Calu3 (cell line): ENCODE results near the gene SLIT1. TPM values are rescaled to one million over a fixed set of nuclear protein-coding genes. Genes with fewer than 3 reads are reported as not detected.
"Not testable (repeated sequence)": the region's sequence is repeated elsewhere in the genome, so short reads cannot be mapped to it uniquely, and the experiment has no call there.

ENCODE experiments used
- BruUV-seq: library from RNA; stranded (reverse); fragments of 400-500 nt; replicated peaks from 2 replicates; lab custom pipeline; 2021; lab: Mats Ljungman, UMichigan
- CTCF ChIA-PET: fragments of 300-600 bp; sonication (Branson Sonifier 250); formaldehyde crosslinking; loops from one replicate; lab custom pipeline; 2022; ENCODE audit warnings: antibody characterized with exemption; lab: Charles Lee
- DNase-seq: peaks from one replicate; pipeline ENCODE4 v3.0.0; 2022
- H3K27ac Mint-ChIP-seq: one replicate; pipeline ENCODE4 v1.8.0; 2022; ENCODE audit warnings: mixed read lengths; ENCODE audit not compliant: unreplicated experiment
- H3K27me3 Mint-ChIP-seq: one replicate; pipeline ENCODE4 v1.8.0; 2022; ENCODE audit warnings: mixed read lengths; ENCODE audit not compliant: unreplicated experiment
- H3K36me3 Mint-ChIP-seq: one replicate; pipeline ENCODE4 v1.8.0; 2022; ENCODE audit warnings: mild to moderate bottlenecking, moderate library complexity, mixed read lengths; ENCODE audit not compliant: insufficient read depth, unreplicated experiment
- H3K4me1 Mint-ChIP-seq: one replicate; pipeline ENCODE4 v1.8.0; 2022; ENCODE audit warnings: mild to moderate bottlenecking, low read depth, mixed read lengths; ENCODE audit not compliant: unreplicated experiment
- H3K4me3 Mint-ChIP-seq: one replicate; pipeline ENCODE4 v1.8.0; 2022; ENCODE audit warnings: mild to moderate bottlenecking, low read depth, moderate library complexity, mixed read lengths; ENCODE audit not compliant: unreplicated experiment
- H3K9me3 Mint-ChIP-seq: one replicate; pipeline ENCODE4 v1.8.0; 2022; ENCODE audit warnings: low read depth, mixed read lengths; ENCODE audit not compliant: unreplicated experiment
- intact Hi-C: fragments of 100-400 bp; cut with micrococcal nuclease; formaldehyde crosslinking; loops from one replicate; pipeline ENCODE4 v1.10.0; 2022; ENCODE audit not compliant: unreplicated experiment
- total RNA-seq: library from RNA; stranded (reverse); gene quantifications from 2 replicates; pipeline ENCODE4 v1.2.3, GENCODE V29; 2022
- TF ChIP-seq, protein P1 (sequence below): fragments of 200-600 bp; IDR thresholded peaks from one replicate; pipeline ENCODE4 v1.8.0; 2022; ENCODE audit warnings: antibody characterized with exemption; ENCODE audit not compliant: unreplicated experiment

Gene SLIT1
- total RNA-seq, 1 experiment from 2014 or later, result not detected

DNA sequence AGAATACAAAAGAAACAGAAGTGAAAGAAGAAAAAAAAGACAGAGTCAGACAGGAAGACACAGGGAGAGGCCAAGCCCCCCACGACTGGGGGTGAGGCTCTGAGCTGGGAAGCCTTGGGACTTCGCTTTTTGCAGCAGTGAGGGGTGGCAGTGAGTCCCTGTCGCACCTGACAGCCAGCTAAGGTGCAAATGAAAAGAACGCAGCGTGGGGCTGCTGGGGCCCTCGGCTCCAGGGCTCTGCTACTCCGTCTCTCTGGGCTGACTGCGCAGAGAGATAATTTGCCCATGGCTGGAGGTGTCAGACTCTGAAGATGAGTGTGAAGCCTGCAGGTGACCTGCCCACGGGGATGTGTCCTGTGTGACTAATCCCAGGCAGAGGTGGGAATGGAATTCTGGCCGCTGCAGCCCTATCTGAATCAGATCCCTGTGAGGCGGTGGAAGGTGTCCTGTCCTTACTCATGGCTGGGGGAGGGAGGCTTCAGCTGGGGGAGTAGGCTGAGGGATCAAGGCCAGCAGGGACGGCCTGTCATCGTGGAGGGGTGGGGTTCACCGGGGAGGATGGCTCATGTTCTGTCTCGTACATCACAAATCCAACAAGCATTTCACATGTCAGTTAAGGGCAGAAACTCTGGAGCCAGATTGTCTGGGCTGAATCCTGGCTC is 96.4 kb downstream of the SLIT1 start:
- Mint-ChIP-seq H3K4me3 (no peak overlapping the region), H3K4me1 (peaks cover 7% of the 10 kb centered on the region), H3K36me3 (no peaks in the 10 kb centered on the region), H3K27ac (no peak overlapping the region), H3K27me3 (peaks cover 97% of the 10 kb centered on the region), H3K9me3 (no peaks in the 10 kb centered on the region)
- intact Hi-C loops, result no loop called here
- DNase-seq, result no peak
- TF ChIP-seq, protein P1, sequence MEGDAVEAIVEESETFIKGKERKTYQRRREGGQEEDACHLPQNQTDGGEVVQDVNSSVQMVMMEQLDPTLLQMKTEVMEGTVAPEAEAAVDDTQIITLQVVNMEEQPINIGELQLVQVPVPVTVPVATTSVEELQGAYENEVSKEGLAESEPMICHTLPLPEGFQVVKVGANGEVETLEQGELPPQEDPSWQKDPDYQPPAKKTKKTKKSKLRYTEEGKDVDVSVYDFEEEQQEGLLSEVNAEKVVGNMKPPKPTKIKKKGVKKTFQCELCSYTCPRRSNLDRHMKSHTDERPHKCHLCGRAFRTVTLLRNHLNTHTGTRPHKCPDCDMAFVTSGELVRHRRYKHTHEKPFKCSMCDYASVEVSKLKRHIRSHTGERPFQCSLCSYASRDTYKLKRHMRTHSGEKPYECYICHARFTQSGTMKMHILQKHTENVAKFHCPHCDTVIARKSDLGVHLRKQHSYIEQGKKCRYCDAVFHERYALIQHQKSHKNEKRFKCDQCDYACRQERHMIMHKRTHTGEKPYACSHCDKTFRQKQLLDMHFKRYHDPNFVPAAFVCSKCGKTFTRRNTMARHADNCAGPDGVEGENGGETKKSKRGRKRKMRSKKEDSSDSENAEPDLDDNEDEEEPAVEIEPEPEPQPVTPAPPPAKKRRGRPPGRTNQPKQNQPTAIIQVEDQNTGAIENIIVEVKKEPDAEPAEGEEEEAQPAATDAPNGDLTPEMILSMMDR, result no peak
- CTCF ChIA-PET, result interaction anchor here (0.7 kb wide), 1 partner anchor 130 kb away, joined by 3 read pairs; no protein-coding TSS in a partner anchor
- no TSS peak for BruUV-seq

DNA sequence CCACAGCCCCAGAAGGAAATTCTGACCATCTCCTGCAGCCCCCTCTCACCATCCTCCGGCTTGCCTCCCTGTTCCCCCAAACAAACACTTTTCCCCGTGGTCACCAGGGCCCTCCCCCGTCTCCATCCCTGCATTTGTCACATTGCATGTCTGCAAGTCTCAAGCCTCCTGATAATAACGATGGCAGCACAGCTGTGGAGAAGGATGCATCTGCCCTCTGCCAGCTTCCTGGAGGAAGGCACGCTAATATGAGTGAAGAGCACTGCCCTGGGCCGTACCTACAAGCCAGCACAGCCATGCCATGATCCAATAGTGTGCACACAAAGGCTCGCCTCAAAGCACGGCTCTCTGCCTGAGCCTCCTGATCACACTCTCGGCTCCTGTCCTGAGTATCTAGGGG is 98.5 kb downstream of the SLIT1 start:
- Mint-ChIP-seq H3K4me1 (peaks cover 7% of the 10 kb centered on the region), H3K4me3 (no peak overlapping the region), H3K27ac (no peak overlapping the region), H3K27me3 (peaks cover 90% of the 10 kb centered on the region), H3K36me3 (no peaks in the 10 kb centered on the region), H3K9me3 (no peaks in the 10 kb centered on the region)
- intact Hi-C loops, result no loop called here
- DNase-seq, result no peak
- BruUV-seq, result no TSS peak
- TF ChIP-seq, protein P1, result no peak
- CTCF ChIA-PET, result no interaction called here

DNA sequence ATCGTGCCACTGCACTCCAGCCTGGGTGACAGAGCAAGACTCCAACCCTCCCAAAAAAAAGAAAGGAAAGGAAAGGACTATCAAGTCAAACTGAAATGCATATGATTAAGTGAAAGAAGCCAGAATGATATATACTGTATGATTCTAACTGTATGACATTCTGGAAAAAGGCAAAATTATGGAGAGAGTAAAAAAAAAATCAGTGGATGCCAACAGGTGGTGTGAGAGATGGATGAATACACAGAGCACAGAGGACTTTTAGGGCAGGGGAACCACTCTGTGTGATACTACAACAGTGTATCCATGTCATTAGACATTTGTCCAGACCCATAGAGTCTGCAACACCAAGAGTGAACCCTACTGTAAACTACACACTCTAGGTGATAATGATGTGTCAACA is 99.2 kb downstream of the SLIT1 start:
- no peaks in the 10 kb centered on the region for H3K36me3 Mint-ChIP-seq
- peaks cover 7% of the 10 kb centered on the region for H3K4me1 Mint-ChIP-seq
- H3K27ac Mint-ChIP-seq, result no peak overlapping the region
- no TSS peak for BruUV-seq
- CTCF ChIA-PET, result no interaction called here
- no peaks in the 10 kb centered on the region for H3K9me3 Mint-ChIP-seq
- DNase-seq, result no peak
- intact Hi-C loops, result no loop called here
- no peak overlapping the region for H3K4me3 Mint-ChIP-seq
- TF ChIP-seq, protein P1, result no peak
- H3K27me3 Mint-ChIP-seq, result peaks cover 85% of the 10 kb centered on the region

DNA sequence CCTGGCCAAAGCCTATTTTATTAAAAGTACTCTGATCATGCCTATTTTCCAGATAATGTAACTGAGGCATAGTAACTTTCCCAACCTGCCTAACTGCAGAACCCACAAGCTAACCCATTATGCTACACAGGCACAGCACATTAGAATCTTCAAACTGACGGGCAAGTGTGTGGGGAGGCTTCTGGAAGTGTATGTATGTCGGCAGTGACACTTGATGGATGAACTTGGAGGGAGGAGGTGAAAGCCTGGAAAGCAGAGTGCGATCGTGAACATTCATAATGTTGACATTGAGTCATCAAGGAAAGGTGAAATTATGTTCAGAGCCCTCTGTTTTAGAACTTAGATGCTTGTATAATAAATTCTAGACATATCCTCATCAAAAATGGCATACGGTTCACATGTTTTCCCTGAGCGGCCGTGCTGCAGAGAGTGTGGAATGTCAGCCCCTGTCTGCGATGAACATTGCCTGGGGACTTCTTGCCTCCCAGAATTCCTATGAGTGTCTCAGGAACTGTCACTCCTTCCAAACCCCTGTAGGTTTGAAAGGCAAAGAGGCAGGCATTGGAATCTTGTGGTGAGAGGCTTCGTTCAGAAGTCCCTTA is 102.4 kb downstream of the SLIT1 start:
- CTCF ChIA-PET, result interaction anchor here (0.5 kb wide), 1 partner anchor 46 kb away, joined by 4 read pairs; no protein-coding TSS in a partner anchor
- intact Hi-C loops, result no loop called here
- Mint-ChIP-seq H3K36me3 (no peaks in the 10 kb centered on the region), H3K27ac (no peak overlapping the region), H3K27me3 (peaks cover 85% of the 10 kb centered on the region), H3K9me3 (no peaks in the 10 kb centered on the region), H3K4me3 (no peak overlapping the region), H3K4me1 (no peaks in the 10 kb centered on the region)
- no peak for DNase-seq
- TF ChIP-seq, protein P1, result no peak
- BruUV-seq, result no TSS peak

DNA sequence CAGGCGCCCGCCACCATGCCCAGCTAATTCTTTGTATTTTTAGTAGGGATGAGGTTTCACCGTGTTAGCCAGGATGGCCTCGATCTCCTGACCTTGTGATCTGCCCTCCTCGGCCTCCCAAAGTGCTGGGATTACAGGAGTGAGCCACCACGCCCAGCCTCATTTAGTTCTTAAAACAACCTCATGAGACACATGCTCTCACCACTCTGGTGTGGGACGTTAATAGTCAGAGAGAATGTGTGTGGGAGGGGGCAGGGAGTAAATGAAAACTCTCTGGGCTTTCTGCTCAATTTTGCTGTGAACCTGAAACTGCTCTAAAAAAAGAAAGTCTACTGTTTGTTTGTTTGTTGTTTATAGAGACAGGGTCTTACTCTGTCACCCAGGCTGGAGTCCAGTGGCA is 103.2 kb downstream of the SLIT1 start:
- intact Hi-C loops, H3K27ac Mint-ChIP-seq, H3K36me3 Mint-ChIP-seq, H3K4me1 Mint-ChIP-seq, DNase-seq, BruUV-seq, H3K4me3 Mint-ChIP-seq, H3K9me3 Mint-ChIP-seq: not testable (repeated sequence)
- H3K27me3 Mint-ChIP-seq, result peaks cover 85% of the 10 kb centered on the region
- CTCF ChIA-PET, result interaction anchor here (1.3 kb wide), 1 partner anchor 128 kb away, joined by 7 read pairs; no protein-coding TSS in a partner anchor
